ENCODE results near the gene PLA2G1B. TPM values are rescaled to one million over a fixed set of nuclear protein-coding genes. Genes with fewer than 3 reads are reported as not detected.

The PLA2G1B gene
- total RNA-seq = not detected
- not detected for polyA plus RNA-seq
- long read RNA-seq, donor 1 = 0 reads
- long read RNA-seq, donor 2 = 0 reads
- long read RNA-seq, donor 3 = 0 reads
- long read RNA-seq, donor 4 = 0 reads

- intact Hi-C loops (cut with DNase I) = no loop called here
- no peak for DNase-seq
- 73% methylated on average over 5 of the region's 5 CpGs for WGBS
- H3K4me3 ChIP-seq (ENCODE audit: low read length) = no peak within 1 kb of the TSS
- H3K27ac ChIP-seq (ENCODE audit: low read length) = no peak within 1 kb of the TSS
- no peaks in the 10 kb centered on the region for H3K27me3 ChIP-seq (ENCODE audit: control insufficient read depth, insufficient read depth)
- no peaks in the 10 kb centered on the region for H3K9me3 ChIP-seq (ENCODE audit: control insufficient read depth, low read length)
- no peaks in the 10 kb centered on the region for H3K4me1 ChIP-seq (ENCODE audit: control insufficient read depth, insufficient read depth, low read length)
- no peak for ATAC-seq
Observed at GRCh38 chr12:120327593-120327992, at the start of gene PLA2G1B. PLA2G1B (minus strand) TSS chr12:120327779; CDS start chr12:120327753, 26 bp downstream.

- H3K27me3 ChIP-seq (ENCODE audit: control insufficient read depth, insufficient read depth) = no peaks in the 10 kb centered on the region
- no peaks in the 10 kb centered on the region for H3K9me3 ChIP-seq (ENCODE audit: control insufficient read depth, low read length)
- no peak for ATAC-seq
Observed at GRCh38 chr12:120376934-120377572, 49.5 kb upstream of the PLA2G1B start.

GRCh38 chr12:120376416-120376815 is 48.8 kb upstream of the PLA2G1B start:
- WGBS = 86% methylated on average over 5 of the region's 5 CpGs
- Histone ChIP-seq H3K27me3 (ENCODE audit: control insufficient read depth, insufficient read depth) (no peaks in the 10 kb centered on the region), H3K27ac (ENCODE audit: low read length) (no peak overlapping the region), H3K9me3 (ENCODE audit: control insufficient read depth, low read length) (no peaks in the 10 kb centered on the region), H3K4me3 (ENCODE audit: low read length) (no peak overlapping the region), H3K4me1 (ENCODE audit: control insufficient read depth, insufficient read depth, low read length) (no peaks in the 10 kb centered on the region)
- ATAC-seq = no peak
- intact Hi-C loops (cut with DNase I) = no loop called here
- no peak for DNase-seq

More at GRCh38 chr12:120376934-120377572, 49.5 kb upstream of the PLA2G1B start:
- Histone ChIP-seq H3K27ac (ENCODE audit: low read length) (no peak overlapping the region), H3K4me3 (ENCODE audit: low read length) (no peak overlapping the region), H3K4me1 (ENCODE audit: control insufficient read depth, insufficient read depth, low read length) (peaks cover under 1% of the 10 kb centered on the region)
- intact Hi-C loops (cut with DNase I) = no loop called here
- 32% methylated on average over 5 of the region's 5 CpGs for WGBS
- no peak for DNase-seq

GRCh38 chr12:120376009-120376408 is 48.4 kb upstream of the PLA2G1B start:
- intact Hi-C loops (cut with DNase I) = no loop called here
- Histone ChIP-seq H3K27ac (ENCODE audit: low read length) (no peak overlapping the region), H3K4me3 (ENCODE audit: low read length) (no peak overlapping the region), H3K27me3 (ENCODE audit: control insufficient read depth, insufficient read depth) (no peaks in the 10 kb centered on the region), H3K9me3 (ENCODE audit: control insufficient read depth, low read length) (no peaks in the 10 kb centered on the region), H3K4me1 (ENCODE audit: control insufficient read depth, insufficient read depth, low read length) (no peaks in the 10 kb centered on the region)
- 44% methylated on average over 2 of the region's 2 CpGs for WGBS
- DNase-seq (no peak), ATAC-seq (no peak)

- WGBS = 90% methylated on average over 8 of the region's 8 CpGs
- intact Hi-C loops (cut with DNase I) = no loop called here
- DNase-seq (no peak), ATAC-seq (no peak)
- Histone ChIP-seq H3K9me3 (ENCODE audit: control insufficient read depth, low read length) (no peaks in the 10 kb centered on the region), H3K4me3 (ENCODE audit: low read length) (no peak overlapping the region), H3K27me3 (ENCODE audit: control insufficient read depth, insufficient read depth) (no peaks in the 10 kb centered on the region), H3K4me1 (ENCODE audit: control insufficient read depth, insufficient read depth, low read length) (no peaks in the 10 kb centered on the region), H3K27ac (ENCODE audit: low read length) (no peak overlapping the region)
Observed at GRCh38 chr12:120373683-120374082, 46.1 kb upstream of the PLA2G1B start.

GRCh38 chr12:120370343-120371243 is 43.0 kb upstream of the PLA2G1B start:
- DNase-seq (no peak), ATAC-seq (no peak)
- Histone ChIP-seq H3K9me3 (ENCODE audit: control insufficient read depth, low read length) (no peaks in the 10 kb centered on the region), H3K4me1 (ENCODE audit: control insufficient read depth, insufficient read depth, low read length) (no peaks in the 10 kb centered on the region), H3K4me3 (ENCODE audit: low read length) (no peak overlapping the region), H3K27me3 (ENCODE audit: control insufficient read depth, insufficient read depth) (no peaks in the 10 kb centered on the region), H3K27ac (ENCODE audit: low read length) (no peak overlapping the region)
- WGBS = 39% methylated on average over 7 of the region's 7 CpGs
- intact Hi-C loops (cut with DNase I) = no loop called here

- 3% methylated on average over 26 of the region's 26 CpGs for WGBS
- H3K27me3 ChIP-seq (ENCODE audit: control insufficient read depth, insufficient read depth) = no peaks in the 10 kb centered on the region
- DNase-seq = no peak
- no peaks in the 10 kb centered on the region for H3K9me3 ChIP-seq (ENCODE audit: control insufficient read depth, low read length)
- ATAC-seq = no peak
- H3K4me3 ChIP-seq (ENCODE audit: low read length) = peak overlapping the region; percentile 68
- no peak overlapping the region for H3K27ac ChIP-seq (ENCODE audit: low read length)
- intact Hi-C loops (cut with DNase I) = no loop called here
- no peaks in the 10 kb centered on the region for H3K4me1 ChIP-seq (ENCODE audit: control insufficient read depth, insufficient read depth, low read length)
Observed at GRCh38 chr12:120369603-120370342, 42.2 kb upstream of the PLA2G1B start.

- H3K4me1 ChIP-seq (ENCODE audit: control insufficient read depth, insufficient read depth, low read length) = no peaks in the 10 kb centered on the region
- no peaks in the 10 kb centered on the region for H3K27me3 ChIP-seq (ENCODE audit: control insufficient read depth, insufficient read depth)
- DNase-seq (no peak), ATAC-seq (peak in 1 of 2 donors; percentile 42)
- under 1% methylated on average over 117 of the region's 119 CpGs for WGBS
- no peaks in the 10 kb centered on the region for H3K9me3 ChIP-seq (ENCODE audit: control insufficient read depth, low read length)
- H3K27ac ChIP-seq (ENCODE audit: low read length) = no peak within 1 kb of the TSS
- intact Hi-C loops (cut with DNase I) = no loop called here
- peak within 1 kb of the TSS; percentile 68 for H3K4me3 ChIP-seq (ENCODE audit: low read length)
Observed at GRCh38 chr12:120368789-120369602, 41.4 kb upstream of the PLA2G1B start, which contains the start of gene MSI1. MSI1 (minus strand) TSS chr12:120369164; CDS start chr12:120369091, 73 bp downstream.

- H3K9me3 ChIP-seq (ENCODE audit: control insufficient read depth, low read length) = no peaks in the 10 kb centered on the region
- H3K27me3 ChIP-seq (ENCODE audit: control insufficient read depth, insufficient read depth) = no peaks in the 10 kb centered on the region
- H3K4me1 ChIP-seq (ENCODE audit: control insufficient read depth, insufficient read depth, low read length) = no peaks in the 10 kb centered on the region
- 1% methylated on average over 86 of the region's 86 CpGs for WGBS
- ATAC-seq (peak in 1 of 2 donors; percentile 39), DNase-seq (peak in 1 of 3 donors; percentile 41)
- intact Hi-C loops (cut with DNase I) = no loop called here
- no peak overlapping the region for H3K27ac ChIP-seq (ENCODE audit: low read length)
- H3K4me3 ChIP-seq (ENCODE audit: low read length) = peak overlapping the region; percentile 68
Observed at GRCh38 chr12:120367924-120368788, 40.6 kb upstream of the PLA2G1B start.
